Measurements from ENCODE around the gene DCANP1.

Gene DCANP1

GRCh38 chr5:135417083-135417482 is 30.1 kb downstream of the DCANP1 start:
- DNase-seq = no peak

DNA sequence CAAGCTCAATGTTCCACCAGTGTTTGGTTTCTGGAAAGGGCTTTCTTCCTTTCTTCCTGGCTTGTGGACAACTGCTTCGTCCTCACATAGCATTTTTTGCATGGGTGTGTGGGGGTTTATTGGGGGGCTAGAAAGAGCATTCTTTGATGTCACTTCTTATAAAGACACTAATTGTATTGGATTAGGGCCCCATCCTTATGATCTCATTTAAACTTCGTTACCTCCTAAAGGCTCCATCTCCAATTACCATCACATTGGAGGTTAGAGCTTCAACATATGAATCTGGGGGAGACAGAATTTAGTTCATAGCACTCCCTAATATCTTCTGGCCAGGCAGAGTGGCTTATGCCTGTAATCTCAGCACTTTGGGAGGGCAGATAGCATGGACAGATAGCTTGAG is 42.1 kb downstream of the DCANP1 start:
- no peak for DNase-seq

GRCh38 chr5:135402031-135402430 is 45.1 kb downstream of the DCANP1 start:
- no peak for DNase-seq

- no peak for DNase-seq
Observed at GRCh38 chr5:135400866-135401265, 46.3 kb downstream of the DCANP1 start.

DNA sequence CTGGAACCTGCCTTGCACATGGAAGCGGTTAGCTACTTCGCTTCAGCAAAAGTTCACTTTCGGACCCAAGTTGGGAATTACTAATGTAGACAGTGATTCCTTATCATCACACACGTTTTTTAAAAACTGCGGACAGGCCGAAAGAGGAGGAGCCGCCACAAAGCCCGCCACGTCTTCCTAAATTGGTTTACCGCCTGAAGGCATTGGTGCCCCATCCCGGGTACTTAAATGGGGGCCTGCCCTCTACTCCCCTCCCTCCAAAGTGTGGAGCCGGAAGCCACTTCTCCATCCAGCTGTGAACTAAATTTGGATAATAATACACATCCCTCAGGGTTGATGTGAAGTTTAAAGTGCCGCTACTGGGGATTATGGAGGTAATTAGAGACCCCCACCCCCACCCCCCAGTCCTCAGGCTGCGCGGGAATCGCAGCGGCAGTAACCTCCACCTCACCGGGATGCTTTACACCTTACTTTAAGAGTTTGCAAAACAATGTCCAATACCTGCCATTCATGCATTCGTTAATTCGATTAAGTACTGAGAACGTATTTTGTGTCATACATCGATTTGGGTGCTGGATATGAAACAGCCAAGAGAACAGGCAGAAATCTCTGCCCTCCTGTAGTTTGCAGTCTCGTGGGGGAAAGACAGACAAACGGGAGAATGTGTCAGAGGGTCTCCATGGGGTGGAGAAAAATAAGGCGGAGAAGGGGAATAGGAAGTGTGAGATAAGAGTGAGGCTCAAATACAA is 47.2 kb downstream of the DCANP1 start:
- no peak for DNase-seq

- DNase-seq = peak; percentile 75
Observed at GRCh38 chr5:135398855-135399793, 48.0 kb downstream of the DCANP1 start, which contains the start of gene MACROH2A1. MACROH2A1 (minus strand) TSS chr5:135399231; CDS start chr5:135389093, 10,138 bp downstream.

- peak; percentile 45 for DNase-seq
Observed at GRCh38 chr5:135398160-135398854, 48.8 kb downstream of the DCANP1 start.

DNA sequence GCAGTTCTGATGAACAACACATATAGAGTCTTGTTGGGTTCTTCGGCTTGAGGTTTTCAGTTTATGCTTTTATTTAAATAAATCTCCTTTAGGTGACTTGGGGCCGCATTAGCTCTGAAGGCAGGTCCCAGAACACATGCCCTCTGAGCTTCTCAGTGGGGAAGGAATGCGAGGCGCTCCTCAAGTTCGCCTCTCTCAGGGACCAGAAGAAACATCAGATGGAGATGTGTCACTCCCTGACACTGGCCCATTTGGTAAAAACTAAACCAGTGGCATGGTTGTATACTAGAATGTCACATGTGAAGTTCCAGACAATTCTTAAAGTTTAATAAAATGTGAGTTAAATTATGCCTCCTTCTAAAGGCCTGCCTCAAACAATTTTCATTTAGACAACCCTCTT is 50.1 kb downstream of the DCANP1 start:
- DNase-seq = no peak

GRCh38 chr5:135396459-135397055 is 50.6 kb downstream of the DCANP1 start:
- no peak for DNase-seq

- no peak for DNase-seq
Observed at GRCh38 chr5:135395866-135396265, 51.3 kb downstream of the DCANP1 start.

DNA sequence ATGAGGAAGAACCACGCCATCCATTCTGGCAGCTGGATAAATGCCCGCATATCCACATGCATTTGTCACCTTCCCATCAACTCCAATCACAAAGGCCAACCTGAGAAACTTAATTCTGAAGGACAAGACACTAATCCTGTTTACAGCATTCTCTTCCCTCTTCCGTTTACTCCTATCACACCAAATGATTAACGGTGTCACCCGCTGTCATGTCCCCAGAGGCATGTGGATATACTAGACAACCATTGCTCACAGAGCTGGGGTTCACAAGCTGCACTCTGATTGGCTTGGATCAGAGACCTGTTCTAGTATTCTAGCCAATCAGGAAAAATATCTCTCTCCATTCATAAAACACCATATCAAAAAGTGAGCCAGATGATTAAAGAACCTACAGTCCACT is 51.7 kb downstream of the DCANP1 start:
- no peak for DNase-seq

Measured in activated gamma-delta T cell treated with Interleukin-2 at 50 U/mL for 16 hours (primary cell).